Lower leg skin (tissue), 3 donors: ENCODE data around the gene MAFG.

Source experiments
- POLR2A ChIP-seq, 2 donors: fragments of 450-650 bp; IDR thresholded peaks; one replicate each; pipeline ENCODE4 v1.6.1; 2016 to 2017; ENCODE audit warnings: antibody characterized with exemption in 2 of 2, mild to moderate bottlenecking in 1 of 2, moderate library complexity in 1 of 2
- TF ChIP-seq, protein P1 (sequence below), 3 donors: fragments of 450-650 bp; IDR thresholded peaks; one replicate each; pipeline ENCODE4 v1.5.1; 2016; ENCODE audit warnings: antibody characterized with exemption in 3 of 3, mild to moderate bottlenecking in 3 of 3, moderate library complexity in 2 of 3

DNA sequence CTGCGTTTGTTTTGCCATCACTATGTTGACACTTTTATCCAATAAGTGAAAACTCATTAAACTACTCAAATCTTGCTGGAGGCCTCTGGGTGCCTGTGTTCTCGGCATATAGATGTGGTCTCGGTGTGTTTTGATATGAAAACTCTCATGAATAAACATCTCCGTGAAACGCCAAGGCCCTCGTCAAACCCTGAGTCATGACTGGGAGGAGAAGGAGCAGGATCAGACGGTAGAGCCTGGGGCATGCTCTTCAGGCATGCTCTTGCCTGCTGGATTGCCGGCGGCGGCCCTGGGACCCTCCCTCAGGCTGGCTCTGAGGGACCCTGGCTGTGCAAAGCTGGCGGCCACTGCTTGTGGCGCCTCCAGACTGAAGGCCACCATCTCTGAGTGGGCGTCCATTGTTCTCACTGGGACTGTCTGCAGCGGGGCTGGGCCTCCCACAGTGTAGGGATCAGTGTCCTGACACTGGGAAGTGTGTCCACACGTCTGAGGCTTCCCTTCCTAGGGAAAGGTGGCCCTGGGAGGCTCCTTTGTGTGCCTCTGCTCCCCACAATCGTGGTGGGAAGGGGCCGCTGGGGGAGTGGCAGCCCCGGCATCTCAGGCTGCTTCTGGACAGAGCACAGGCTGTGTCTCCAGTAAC is 27.2 kb downstream of the MAFG start:
- TF ChIP-seq POLR2A (IDR thresholded peaks at IDR 0.05): no peak
- TF ChIP-seq, protein P1, sequence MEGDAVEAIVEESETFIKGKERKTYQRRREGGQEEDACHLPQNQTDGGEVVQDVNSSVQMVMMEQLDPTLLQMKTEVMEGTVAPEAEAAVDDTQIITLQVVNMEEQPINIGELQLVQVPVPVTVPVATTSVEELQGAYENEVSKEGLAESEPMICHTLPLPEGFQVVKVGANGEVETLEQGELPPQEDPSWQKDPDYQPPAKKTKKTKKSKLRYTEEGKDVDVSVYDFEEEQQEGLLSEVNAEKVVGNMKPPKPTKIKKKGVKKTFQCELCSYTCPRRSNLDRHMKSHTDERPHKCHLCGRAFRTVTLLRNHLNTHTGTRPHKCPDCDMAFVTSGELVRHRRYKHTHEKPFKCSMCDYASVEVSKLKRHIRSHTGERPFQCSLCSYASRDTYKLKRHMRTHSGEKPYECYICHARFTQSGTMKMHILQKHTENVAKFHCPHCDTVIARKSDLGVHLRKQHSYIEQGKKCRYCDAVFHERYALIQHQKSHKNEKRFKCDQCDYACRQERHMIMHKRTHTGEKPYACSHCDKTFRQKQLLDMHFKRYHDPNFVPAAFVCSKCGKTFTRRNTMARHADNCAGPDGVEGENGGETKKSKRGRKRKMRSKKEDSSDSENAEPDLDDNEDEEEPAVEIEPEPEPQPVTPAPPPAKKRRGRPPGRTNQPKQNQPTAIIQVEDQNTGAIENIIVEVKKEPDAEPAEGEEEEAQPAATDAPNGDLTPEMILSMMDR (IDR thresholded peaks at IDR 0.05): no peak
